Subcutaneous abdominal adipose tissue (tissue), 5 donors: ENCODE data around the gene DDIT4.

ENCODE experiments used
- H3K27ac ChIP-seq: one replicate; pipeline ENCODE4 v1.7.0; 2013; ENCODE audit warnings: low read depth, mild to moderate bottlenecking, inconsistent platforms, low read length, moderate library complexity
- H3K27me3 ChIP-seq, 5 donors: one replicate each; pipeline ENCODE4 v1.7.0; 2013; ENCODE audit warnings: low read length in 5 of 5, inconsistent platforms in 1 of 5; ENCODE audit not compliant: control insufficient read depth in 5 of 5, insufficient read depth in 4 of 5
- H3K36me3 ChIP-seq, 5 donors: one replicate each; pipeline ENCODE4 v1.7.0; 2013; ENCODE audit warnings: low read length in 5 of 5; ENCODE audit not compliant: control insufficient read depth in 5 of 5, insufficient read depth in 5 of 5
- H3K4me1 ChIP-seq, 5 donors: one replicate each; pipeline ENCODE4 v1.7.0; 2013; ENCODE audit warnings: low read length in 5 of 5, mild to moderate bottlenecking in 3 of 5, moderate library complexity in 1 of 5; ENCODE audit not compliant: control insufficient read depth in 5 of 5, insufficient read depth in 5 of 5
- H3K4me3 ChIP-seq, 5 donors: one replicate each; pipeline ENCODE4 v1.7.0; 2013; ENCODE audit warnings: low read length in 5 of 5, low read depth in 1 of 5
- H3K9ac ChIP-seq, 5 donors: one replicate each; pipeline ENCODE4 v1.7.0; 2013; ENCODE audit warnings: low read length in 5 of 5, mild to moderate bottlenecking in 4 of 5, moderate library complexity in 3 of 5
- H3K9me3 ChIP-seq, 5 donors: one replicate each; pipeline ENCODE4 v1.7.0; 2013; ENCODE audit warnings: low read length in 5 of 5; ENCODE audit not compliant: control insufficient read depth in 5 of 5
- donor health status: healthy.
- donor health status: healthy.
- donor health status: healthy.
- donor health status: healthy.
- donor health status: healthy.

Gene DDIT4

DNA sequence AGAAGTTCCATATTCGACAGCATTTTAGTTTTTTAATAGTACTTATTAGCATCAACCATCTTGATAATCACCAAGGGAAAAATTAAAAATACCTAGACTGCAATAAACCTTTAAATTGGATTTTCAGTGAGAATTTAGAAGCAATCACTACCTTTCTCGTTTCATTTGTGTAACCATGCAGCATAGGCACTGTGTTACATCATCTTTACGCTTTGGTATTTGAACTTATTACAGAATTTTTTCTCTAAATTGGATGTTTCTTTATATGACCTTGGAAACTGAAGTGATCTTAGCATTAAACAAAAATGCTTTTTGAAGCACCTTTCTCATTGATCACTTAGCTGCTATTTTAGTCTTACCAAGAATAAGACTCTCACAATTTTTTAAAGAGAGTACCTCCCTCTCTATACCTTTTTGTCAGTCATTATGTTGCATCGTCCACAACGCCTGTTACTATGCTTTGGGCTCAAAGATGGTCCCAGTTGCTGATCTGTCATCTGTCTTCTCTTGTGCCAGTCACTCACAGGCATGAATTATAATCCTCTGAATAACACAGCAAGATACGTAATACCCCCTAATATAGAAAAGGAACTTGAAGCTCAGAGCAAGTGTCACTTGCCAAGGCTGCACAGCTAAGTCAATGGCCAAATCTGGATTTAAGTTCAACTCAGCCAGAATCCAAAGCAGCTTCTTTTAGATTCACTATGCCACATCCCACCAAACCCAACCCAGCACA lies 38.0 kb upstream of the DDIT4 start:
- Histone ChIP-seq H3K4me1 (peaks cover 0 to 4% (median 0%) of the 10 kb centered on the region in 5 donors), H3K4me3 (no peak overlapping the region), H3K27me3 (no peaks in the 10 kb centered on the region), H3K9ac (no peak overlapping the region), H3K27ac (no peak overlapping the region), H3K36me3 (peaks cover 11 to 44% (median 31%) of the 10 kb centered on the region in 5 donors), H3K9me3 (no peaks in the 10 kb centered on the region)

DNA sequence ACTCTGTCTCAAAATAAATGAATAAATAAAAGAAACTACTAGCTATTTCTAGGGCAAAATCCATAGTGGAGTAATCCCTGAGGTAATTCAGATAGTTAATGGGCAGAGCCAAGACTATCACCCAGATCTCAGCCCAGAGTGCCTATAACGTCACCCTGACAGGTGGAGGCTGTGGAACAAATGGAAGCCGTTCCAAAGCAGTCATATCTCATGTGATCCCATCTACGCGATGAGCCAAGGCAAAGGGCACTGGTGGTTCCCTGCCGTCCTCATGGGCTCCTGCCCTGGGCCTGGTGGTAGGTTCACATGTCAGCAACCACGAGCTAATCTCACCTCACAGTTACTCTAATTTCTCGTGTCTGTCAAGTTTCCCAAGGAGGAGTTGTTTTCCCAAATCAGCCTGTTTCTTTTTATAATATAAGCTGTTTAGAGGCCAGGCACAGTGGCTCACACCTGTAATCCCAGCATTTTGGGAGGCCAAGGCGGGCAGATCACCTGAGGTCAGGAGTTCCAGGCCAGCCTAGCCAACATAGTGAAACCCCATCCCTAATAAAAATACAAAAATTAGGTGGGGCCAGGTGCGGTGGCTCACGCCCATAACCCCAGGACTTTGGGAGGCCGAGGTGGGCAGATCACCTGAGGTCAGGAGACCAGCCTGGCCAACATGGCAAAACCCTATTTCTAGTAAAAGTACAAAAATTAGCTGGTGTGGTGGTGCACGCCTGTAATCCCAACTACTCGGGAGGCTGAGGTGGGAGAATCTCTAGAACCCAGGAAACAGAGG lies 35.1 kb upstream of the DDIT4 start:
- H3K4me3 ChIP-seq = no peak overlapping the region
- no peak overlapping the region for H3K9ac ChIP-seq
- H3K36me3 ChIP-seq = peaks cover 8 to 26% (median 19%) of the 10 kb centered on the region in 5 donors
- no peak overlapping the region for H3K27ac ChIP-seq
- H3K9me3 ChIP-seq = no peaks in the 10 kb centered on the region
- peaks cover 7 to 21% (median 15%) of the 10 kb centered on the region in 5 donors for H3K4me1 ChIP-seq
- H3K27me3 ChIP-seq = no peaks in the 10 kb centered on the region

DNA sequence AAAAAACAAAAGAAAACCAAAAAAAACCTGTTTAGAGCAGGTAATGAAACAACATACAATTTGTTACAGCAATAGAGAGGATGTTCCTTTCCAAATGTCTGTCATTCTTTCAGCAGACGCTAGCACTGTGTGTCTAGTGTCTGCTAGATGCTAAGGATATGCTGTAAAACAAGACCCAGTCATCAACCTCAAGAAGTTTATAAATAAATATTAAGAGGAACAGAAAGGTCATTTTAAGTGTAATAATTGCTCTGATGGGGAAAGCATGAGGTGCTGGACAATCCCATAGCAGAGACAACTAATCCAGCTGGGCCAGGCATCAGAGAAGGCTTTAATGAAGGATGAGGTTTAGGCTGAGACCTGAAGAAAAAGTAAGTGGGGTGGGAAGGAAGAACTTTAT lies 34.3 kb upstream of the DDIT4 start:
- Histone ChIP-seq H3K9ac (no peak overlapping the region), H3K4me1 (peaks cover 11 to 30% (median 24%) of the 10 kb centered on the region in 5 donors)

DNA sequence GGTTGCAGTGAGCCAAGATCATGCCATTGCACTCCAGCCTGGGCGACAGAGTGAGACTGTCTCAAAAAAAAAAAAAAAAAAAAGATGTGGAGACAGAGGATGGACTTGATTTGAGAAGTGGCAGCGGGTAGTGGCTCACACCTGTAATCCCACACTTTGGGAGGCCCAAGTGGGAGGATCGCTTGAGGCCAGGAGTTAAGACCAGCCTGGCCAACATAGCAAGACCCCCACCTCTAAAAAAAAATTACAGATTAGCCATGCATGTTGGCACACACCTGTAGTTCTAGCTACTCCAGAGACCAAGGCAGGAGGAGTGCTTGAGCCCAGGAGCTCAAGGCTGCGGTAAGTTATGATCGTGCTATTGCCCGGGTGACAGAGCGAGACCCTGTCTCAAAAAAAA lies 33.4 kb upstream of the DDIT4 start:
- H3K36me3 ChIP-seq = peaks cover 5 to 16% (median 10%) of the 10 kb centered on the region in 5 donors
- H3K9ac ChIP-seq = no peak overlapping the region
- peaks cover 12 to 38% (median 32%) of the 10 kb centered on the region in 5 donors for H3K4me1 ChIP-seq
- H3K9me3 ChIP-seq = no peaks in the 10 kb centered on the region
- H3K4me3 ChIP-seq = no peak overlapping the region
- no peaks in the 10 kb centered on the region for H3K27me3 ChIP-seq
- no peak overlapping the region for H3K27ac ChIP-seq

More for the DNA sequence above, 34.3 kb upstream of the DDIT4 start:
- Histone ChIP-seq H3K4me3 (no peak overlapping the region), H3K36me3 (peaks cover 8 to 21% (median 13%) of the 10 kb centered on the region in 5 donors), H3K9me3 (no peaks in the 10 kb centered on the region), H3K27ac (no peak overlapping the region), H3K27me3 (no peaks in the 10 kb centered on the region)

DNA sequence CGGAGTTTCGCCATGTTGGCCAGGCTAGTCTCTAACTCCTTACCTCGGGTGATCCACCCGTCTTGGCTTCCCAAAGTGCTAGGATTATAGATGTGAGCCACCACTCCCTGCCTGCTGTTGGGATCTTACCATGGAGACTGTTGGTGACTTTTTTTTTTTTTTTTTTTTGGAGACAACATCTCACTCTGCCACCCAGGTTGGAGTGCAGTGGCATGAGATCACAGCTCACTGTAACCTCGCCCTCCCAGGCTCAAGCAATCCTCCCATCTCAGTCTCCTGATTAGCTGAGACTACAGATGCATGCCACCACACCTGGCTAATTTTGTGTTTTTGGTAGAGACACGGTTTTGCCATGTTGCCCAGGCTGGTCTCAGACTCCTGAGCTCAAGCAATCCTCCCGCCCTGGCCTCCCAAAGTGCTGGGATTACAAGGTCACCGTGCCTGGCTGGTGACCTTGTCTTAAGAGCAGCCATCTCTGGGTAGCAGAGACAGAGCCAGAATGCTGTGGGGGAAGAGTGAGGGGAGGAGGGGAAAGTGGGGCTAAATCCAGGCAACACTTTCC lies 32.0 kb upstream of the DDIT4 start:
- H3K4me3 ChIP-seq = no peak overlapping the region
- peaks cover 12 to 47% (median 40%) of the 10 kb centered on the region in 5 donors for H3K4me1 ChIP-seq
- no peaks in the 10 kb centered on the region for H3K27me3 ChIP-seq
- no peak overlapping the region for H3K27ac ChIP-seq
- H3K9ac ChIP-seq = no peak overlapping the region
- peaks cover 0 to 4% (median 2%) of the 10 kb centered on the region in 5 donors for H3K36me3 ChIP-seq
- no peaks in the 10 kb centered on the region for H3K9me3 ChIP-seq

DNA sequence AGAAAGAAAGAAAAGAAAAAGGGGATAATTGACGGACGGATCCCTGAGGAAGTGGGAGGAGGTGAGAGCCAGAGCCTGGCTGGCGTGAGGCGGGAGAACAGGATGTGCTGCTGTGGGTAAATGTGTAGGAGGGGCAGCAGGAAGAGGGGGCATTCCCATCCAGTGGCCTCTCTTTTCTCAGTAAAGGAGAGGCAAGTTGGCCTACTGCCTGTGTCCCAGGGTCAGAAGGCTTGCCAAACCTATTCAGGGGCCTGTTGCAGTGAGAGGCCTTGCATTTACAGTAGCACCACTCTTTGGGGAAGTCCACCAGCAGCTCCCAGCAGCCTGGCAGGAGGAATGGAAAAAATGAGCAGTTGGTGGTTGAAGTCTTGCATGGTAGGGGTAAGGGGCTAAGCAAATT lies 31.0 kb upstream of the DDIT4 start:
- no peak overlapping the region for H3K27ac ChIP-seq
- peaks cover 0 to 2% (median 0%) of the 10 kb centered on the region in 5 donors for H3K36me3 ChIP-seq
- H3K27me3 ChIP-seq = no peaks in the 10 kb centered on the region
- no peak overlapping the region for H3K4me3 ChIP-seq
- no peaks in the 10 kb centered on the region for H3K9me3 ChIP-seq
- no peak overlapping the region for H3K9ac ChIP-seq
- peaks cover 15 to 56% (median 44%) of the 10 kb centered on the region in 5 donors for H3K4me1 ChIP-seq

DNA sequence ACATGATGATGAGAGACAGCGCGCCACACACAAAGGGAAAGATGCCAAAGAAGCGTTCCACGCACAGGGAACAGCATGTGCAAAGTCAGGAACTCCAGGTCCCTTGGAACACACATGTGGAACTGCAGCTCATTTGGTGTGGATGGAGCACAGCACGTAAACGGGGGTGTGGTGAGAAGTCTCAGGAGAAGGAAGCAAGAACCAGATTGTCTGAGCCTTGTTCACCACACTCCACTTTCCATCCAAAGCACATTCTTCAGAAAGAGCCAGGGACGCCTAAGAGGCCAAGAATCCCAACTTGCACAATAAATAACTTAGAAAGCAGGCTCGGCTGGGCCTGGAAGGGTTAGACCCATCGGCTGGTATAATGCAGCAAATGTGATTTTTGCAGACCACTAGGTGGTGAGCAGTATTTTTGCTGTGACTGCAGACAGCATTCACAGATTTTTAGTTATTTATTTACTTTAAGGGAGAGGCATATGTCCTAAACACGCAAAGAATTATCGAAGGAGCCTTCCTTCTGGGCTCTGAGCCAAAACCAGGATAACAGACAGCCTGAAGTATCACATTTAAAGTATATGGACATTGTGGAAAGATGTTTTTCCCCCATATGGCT lies 29.8 kb upstream of the DDIT4 start:
- H3K9me3 ChIP-seq = no peaks in the 10 kb centered on the region
- no peak overlapping the region for H3K4me3 ChIP-seq
- no peaks in the 10 kb centered on the region for H3K36me3 ChIP-seq
- no peaks in the 10 kb centered on the region for H3K27me3 ChIP-seq
- peak overlapping the region in 2 of 5 donors; percentile 20 to 41 for H3K9ac ChIP-seq
- no peak overlapping the region for H3K27ac ChIP-seq
- H3K4me1 ChIP-seq = peaks cover 26 to 69% (median 57%) of the 10 kb centered on the region in 5 donors

DNA sequence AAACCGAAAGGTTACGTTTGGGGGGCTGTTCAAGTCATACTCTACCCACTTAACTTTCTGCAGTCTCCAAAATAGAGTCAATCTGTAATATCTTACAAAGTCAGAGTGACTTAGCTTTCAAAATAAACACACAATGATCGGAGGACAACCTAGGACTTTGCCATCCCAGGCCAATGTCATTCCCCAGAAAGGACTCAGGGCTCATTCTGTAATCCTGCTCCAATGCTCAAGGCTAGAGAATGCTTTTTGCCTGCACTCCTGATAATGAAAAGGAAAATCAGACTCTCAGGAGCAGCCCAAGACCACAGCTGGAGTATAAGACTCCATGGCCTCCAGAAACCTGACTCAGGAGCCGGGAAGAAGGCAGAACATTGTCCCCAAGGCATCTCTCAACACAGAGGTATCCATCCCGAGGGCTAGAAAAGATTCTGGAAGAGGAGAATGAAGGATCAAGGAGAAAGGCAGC lies 29.1 kb upstream of the DDIT4 start:
- H3K27me3 ChIP-seq = no peaks in the 10 kb centered on the region
- no peaks in the 10 kb centered on the region for H3K36me3 ChIP-seq
- H3K9me3 ChIP-seq = no peaks in the 10 kb centered on the region
- no peak overlapping the region for H3K27ac ChIP-seq
- H3K4me3 ChIP-seq = no peak overlapping the region
- H3K4me1 ChIP-seq = peaks cover 26 to 73% (median 61%) of the 10 kb centered on the region in 5 donors
- H3K9ac ChIP-seq = no peak overlapping the region

DNA sequence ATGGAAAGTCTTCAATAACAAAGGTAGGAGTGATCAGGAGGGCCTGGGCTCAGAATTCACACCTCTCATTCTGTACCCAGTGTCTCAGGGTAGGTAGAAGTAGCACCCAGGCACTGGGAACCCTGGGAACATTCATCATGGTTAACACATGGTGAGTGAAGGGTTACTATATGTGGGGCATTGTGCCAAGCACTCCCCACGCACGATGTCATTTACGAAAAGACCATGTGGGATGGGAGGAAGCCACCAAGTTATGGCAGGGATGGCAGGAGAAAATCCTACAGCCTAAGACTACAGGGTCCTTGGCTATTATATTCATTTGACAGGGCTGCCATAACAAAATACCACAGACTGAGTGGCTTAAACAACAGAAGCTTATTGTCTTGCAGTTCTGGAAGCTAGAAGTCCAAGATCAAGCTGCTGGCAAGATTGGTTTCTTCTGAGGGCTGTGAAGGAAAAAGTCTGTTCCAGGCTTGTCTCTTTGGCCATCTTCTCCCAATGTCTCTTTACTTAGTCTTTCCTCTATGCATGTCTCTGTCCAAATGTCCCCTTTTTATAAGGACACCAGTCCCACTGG lies 27.7 kb upstream of the DDIT4 start:
- Histone ChIP-seq H3K4me3 (no peak overlapping the region), H3K9ac (no peak overlapping the region), H3K4me1 (peaks cover 26 to 83% (median 67%) of the 10 kb centered on the region in 5 donors), H3K27me3 (no peaks in the 10 kb centered on the region), H3K36me3 (no peaks in the 10 kb centered on the region), H3K9me3 (no peaks in the 10 kb centered on the region), H3K27ac (no peak overlapping the region)
